Stimulated activated CD4-positive, alpha-beta T cell treated with anti-CD3 and anti-CD28 coated beads, Interleukin-12 subunit alpha, Interleukin-12 subunit beta, amount 100 ng/mL, for 48 hours (primary cell): ENCODE measurements around the gene EYS.
"Not testable (repeated sequence)": the region's sequence is repeated elsewhere in the genome, so short reads cannot be mapped to it uniquely, and the experiment has no call there.

ENCODE experiments used
- DNase-seq, 3 donors: peaks; one replicate each; pipeline ENCODE4 v3.0.0-alpha.2; 2020; ENCODE audit warnings: low read depth in 2 of 3, low spot score in 1 of 3

The EYS gene

GRCh38 chr6:63805808-63806572 is 1901.0 kb downstream of the EYS start:
- DNase-seq: no peak

- DNase-seq: no peak
These were observed 1901.7 kb downstream of the EYS start for GRCh38 chr6:63805345-63805744.

- DNase-seq: no peak
These were observed 1902.6 kb downstream of the EYS start for GRCh38 chr6:63804381-63804956.

- no peak for DNase-seq
These were observed 1903.7 kb downstream of the EYS start for GRCh38 chr6:63803371-63803770.

- DNase-seq: no peak
These were observed 1904.3 kb downstream of the EYS start for GRCh38 chr6:63802606-63803206.

GRCh38 chr6:63800386-63800785 is 1906.6 kb downstream of the EYS start:
- DNase-seq: not testable (repeated sequence)

GRCh38 chr6:63799813-63800212 is 1907.2 kb downstream of the EYS start:
- DNase-seq: no peak

GRCh38 chr6:63799313-63799712 is 1907.7 kb downstream of the EYS start:
- no peak for DNase-seq

GRCh38 chr6:63798378-63798777 is 1908.6 kb downstream of the EYS start:
- DNase-seq: no peak

- DNase-seq: no peak
These were observed 1909.3 kb downstream of the EYS start for GRCh38 chr6:63797721-63798120.

- no peak for DNase-seq
These were observed 1911.2 kb downstream of the EYS start for GRCh38 chr6:63795826-63796225.

GRCh38 chr6:63795006-63795405 is 1912.0 kb downstream of the EYS start:
- no peak for DNase-seq

GRCh38 chr6:63793465-63794137 is 1913.4 kb downstream of the EYS start:
- DNase-seq: no peak

- no peak for DNase-seq
These were observed 1914.1 kb downstream of the EYS start for GRCh38 chr6:63792736-63793464.

GRCh38 chr6:63790334-63790733 is 1916.7 kb downstream of the EYS start:
- DNase-seq: no peak

GRCh38 chr6:63789699-63790098 is 1917.3 kb downstream of the EYS start:
- no peak for DNase-seq

- no peak for DNase-seq
These were observed 1918.5 kb downstream of the EYS start for GRCh38 chr6:63788569-63788968.

- DNase-seq: no peak
These were observed 1920.0 kb downstream of the EYS start for GRCh38 chr6:63787021-63787420.

GRCh38 chr6:63785006-63785405 is 1922.0 kb downstream of the EYS start:
- DNase-seq: no peak

GRCh38 chr6:63783096-63783495 is 1923.9 kb downstream of the EYS start:
- no peak for DNase-seq

- DNase-seq: no peak
These were observed 1932.1 kb downstream of the EYS start for GRCh38 chr6:63774961-63775360.
